G401 (cell line): ENCODE measurements around the gene TDRD15. TPM values are rescaled to one million over a fixed set of nuclear protein-coding genes. Genes with fewer than 3 reads are reported as not detected.
"Not testable (repeated sequence)": the region's sequence is repeated elsewhere in the genome, so short reads cannot be mapped to it uniquely, and the experiment has no call there.

Experiments used
- DNase-seq: peaks from one replicate; pipeline ENCODE4 v3.0.0-alpha.2; 2015; ENCODE audit warnings: low spot score
- in situ Hi-C: cut with HindIII; loops from 2 replicates; pipeline ENCODE4 v1.10.0; 2016; ENCODE audit warnings: low sequenced_read_pairs, mixed read lengths
- total RNA-seq: library from RNA; depleted of rRNA; stranded (reverse); fragments of >200 nt; shearing (Covaris generic); gene quantifications from 2 replicates; pipeline ENCODE4 v1.2.3, GENCODE V29; 2014

The TDRD15 gene
- total RNA-seq, 1 experiment from 2014 or later, result not detected

- in situ Hi-C loops, result no loop called here
- no peak for DNase-seq
These were observed 8.1 kb downstream of the TDRD15 start for GRCh38 chr2:21131861-21132260.

- no peak for DNase-seq
- in situ Hi-C loops, result no loop called here
These were observed 11.8 kb downstream of the TDRD15 start for GRCh38 chr2:21135585-21135984.

- no peak for DNase-seq
- in situ Hi-C loops, result no loop called here
These were observed 18.4 kb downstream of the TDRD15 start for GRCh38 chr2:21142149-21142548.

DNA sequence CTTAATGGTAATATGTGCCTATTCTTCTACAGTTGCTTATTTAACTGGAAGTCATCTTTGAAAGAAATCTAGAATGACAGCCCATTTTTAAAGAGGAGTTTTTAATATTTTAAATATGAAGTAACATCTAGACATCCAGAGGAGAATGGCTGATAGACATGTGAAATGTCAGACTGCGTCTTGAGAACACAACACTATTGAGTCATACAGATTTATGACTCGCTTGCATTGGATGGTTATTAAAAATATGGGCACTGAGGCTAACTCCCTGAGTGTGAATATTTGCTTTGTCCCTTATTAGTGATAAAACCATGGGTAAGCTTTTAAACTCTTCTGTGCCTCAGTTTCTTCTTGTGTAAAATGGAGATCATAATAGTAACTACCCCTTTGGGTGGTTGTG, 22.9 kb downstream of the TDRD15 start:
- no peak for DNase-seq
- in situ Hi-C loops, result no loop called here

DNA sequence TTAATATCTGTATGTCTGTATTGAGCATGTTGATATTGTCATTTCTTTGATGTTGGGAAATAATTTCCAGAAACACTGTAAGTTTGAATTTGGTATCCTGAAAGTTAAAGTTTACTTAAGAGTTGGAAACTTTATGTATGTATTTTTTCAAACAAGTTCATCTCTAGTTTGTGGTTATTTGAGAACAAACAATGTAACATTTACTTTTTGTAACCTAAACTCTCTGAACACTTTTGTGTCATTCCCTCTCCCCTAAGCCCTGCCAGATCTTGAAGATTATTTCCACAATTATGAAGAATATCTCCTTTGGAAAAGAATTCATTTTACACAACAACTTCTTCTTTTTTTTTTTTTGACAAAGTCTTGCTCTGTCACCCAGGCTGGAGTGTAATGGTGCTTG, 24.9 kb downstream of the TDRD15 start:
- in situ Hi-C loops, result no loop called here
- DNase-seq, result no peak

DNA sequence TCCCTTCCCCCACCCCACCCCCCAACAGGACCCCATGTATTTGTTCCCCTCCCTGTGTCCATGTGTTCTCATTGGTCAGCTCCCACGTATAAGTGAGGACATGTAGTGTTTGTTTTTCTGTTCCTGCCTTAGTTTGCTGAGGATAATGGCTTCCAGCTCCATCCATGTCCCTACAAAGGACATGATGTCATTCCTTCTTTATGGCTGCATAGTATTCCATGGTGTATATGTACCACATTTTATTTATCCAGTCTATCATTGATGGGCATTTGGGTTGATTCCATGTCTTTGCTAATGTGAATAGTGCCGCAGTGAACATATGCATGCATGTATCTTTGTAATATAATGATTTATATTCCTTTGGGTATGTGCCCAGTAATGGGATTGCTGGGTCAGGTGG, 27.5 kb downstream of the TDRD15 start:
- in situ Hi-C loops, DNase-seq: not testable (repeated sequence)

DNA sequence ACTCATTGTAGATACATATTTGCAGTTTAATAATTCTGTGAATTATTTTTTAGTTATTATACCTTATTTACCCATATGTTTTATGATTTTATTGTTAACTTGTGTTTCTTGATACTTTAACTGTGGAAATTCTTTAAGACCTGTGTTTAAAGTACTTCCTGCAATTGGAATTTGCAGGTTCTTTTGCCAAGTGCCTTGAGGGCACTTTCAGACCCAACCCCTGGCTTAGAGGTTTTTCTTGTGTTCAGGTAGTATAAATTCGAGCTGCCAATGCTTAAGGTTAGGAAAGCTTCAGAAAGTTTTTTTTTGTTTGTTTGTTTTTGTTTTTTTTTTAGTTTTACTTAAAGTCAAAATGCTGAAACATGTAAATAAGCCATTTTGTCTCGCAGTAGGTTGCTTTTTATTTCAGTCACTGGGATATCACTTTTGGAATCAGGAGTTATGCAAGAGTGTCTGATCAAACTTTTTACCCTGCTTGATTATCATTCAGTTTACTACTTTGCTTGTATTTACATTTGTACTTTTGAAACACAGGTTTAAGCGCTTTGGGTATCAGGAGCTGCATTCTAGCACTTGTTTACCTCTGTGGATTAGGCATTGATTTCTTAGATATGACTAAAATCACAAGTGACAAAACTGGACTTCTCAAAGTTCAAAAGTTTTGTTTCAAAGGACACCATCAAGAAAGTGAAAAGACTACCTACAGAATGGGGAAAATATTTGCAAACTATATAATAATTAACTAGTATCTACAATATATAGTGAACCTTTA, 31.8 kb downstream of the TDRD15 start:
- in situ Hi-C loops, result no loop called here

DNA sequence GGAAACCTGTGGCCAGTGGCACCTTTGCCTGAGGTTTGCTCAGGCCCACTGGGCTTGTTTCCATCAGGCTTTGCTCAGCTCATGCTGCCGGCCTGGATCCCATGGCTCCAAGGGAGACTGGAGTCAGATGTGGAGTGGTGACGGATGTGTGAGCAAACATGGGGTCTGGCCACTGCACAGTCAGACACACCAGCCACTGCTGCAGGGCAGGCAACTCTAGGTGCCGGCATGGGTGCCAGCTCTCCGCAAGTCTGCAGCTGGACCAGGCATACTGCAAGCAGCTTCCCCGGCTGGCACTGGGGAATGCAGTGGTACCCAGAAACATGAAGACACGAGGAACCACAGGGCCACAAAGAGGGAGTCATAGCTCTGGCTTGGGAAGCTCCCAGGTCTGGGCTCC, 37.4 kb downstream of the TDRD15 start:
- in situ Hi-C loops, result no loop called here
- DNase-seq, result no peak

More for the DNA sequence above, 31.8 kb downstream of the TDRD15 start:
- no peak for DNase-seq

GRCh38 chr2:21161832-21162614, 38.3 kb downstream of the TDRD15 start:
- in situ Hi-C loops, result no loop called here
- no peak for DNase-seq

GRCh38 chr2:21162615-21162878, 38.8 kb downstream of the TDRD15 start:
- in situ Hi-C loops, result no loop called here

GRCh38 chr2:21163213-21163612, 39.4 kb downstream of the TDRD15 start:
- in situ Hi-C loops, result no loop called here
- DNase-seq, result no peak

More at GRCh38 chr2:21162615-21162878, 38.8 kb downstream of the TDRD15 start:
- no peak for DNase-seq

DNA sequence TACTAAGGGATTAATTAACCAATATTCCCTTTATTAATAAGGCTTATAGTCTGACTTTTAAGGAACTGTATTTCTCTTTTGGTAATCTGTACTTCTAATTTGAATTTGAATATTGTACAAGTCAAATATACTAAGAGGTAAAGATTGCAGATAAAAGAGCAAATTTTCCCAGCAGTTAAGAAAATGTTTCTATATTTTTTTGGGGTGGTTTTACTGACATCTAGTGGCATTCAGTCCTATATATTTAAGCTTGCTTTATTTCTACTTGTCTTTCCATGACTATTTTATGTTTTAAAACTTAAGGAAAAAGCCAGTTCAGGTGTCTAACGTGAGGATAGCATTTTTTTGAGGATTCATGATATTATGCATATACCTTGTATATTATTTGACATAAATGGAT, 41.6 kb downstream of the TDRD15 start:
- in situ Hi-C loops, result no loop called here
- DNase-seq, result no peak

GRCh38 chr2:21175895-21176646, 52.3 kb downstream of the TDRD15 start:
- DNase-seq, result peak; percentile 13
- in situ Hi-C loops, result no loop called here

- DNase-seq, result no peak
- in situ Hi-C loops, result no loop called here
These were observed 58.2 kb downstream of the TDRD15 start for GRCh38 chr2:21181957-21182356.

DNA sequence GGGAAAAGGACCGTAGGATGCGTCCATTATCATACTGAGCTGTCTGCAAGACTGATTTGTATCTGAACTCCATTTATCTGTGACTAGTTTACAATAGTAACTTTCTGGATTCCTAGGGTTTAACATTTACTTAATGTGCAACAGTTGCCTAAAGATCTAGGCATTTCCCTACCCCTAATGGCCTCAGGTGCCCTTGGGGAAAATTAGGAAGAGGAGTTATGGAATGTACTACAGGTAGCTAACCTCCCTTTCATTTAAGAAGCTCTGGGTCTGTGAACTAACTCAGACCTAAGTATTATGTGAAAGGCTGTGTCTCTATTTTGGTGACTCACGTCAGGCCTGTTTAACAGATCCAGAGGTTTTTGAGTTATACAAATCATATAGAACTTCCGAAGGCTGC, 59.5 kb downstream of the TDRD15 start:
- in situ Hi-C loops, result no loop called here
- DNase-seq, result no peak

DNA sequence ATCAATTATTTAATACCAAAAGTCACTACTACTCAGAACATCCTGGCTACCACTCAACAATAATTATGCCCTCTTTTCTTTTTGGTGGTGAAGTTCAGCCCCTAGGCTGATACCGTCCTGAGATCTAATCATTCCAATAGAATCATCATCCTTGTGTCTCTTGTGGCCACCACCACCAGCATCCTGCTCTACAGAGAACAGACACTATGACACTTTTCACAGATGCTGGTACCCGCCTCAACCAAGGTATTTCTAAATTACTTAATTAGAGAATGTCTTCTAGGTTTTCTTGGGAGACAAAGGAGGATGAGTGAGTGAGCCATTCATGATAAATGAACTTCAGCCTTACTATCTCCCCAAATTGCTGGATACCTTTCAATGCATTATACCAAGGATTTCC, 60.0 kb downstream of the TDRD15 start:
- no peak for DNase-seq
- in situ Hi-C loops, result no loop called here

DNA sequence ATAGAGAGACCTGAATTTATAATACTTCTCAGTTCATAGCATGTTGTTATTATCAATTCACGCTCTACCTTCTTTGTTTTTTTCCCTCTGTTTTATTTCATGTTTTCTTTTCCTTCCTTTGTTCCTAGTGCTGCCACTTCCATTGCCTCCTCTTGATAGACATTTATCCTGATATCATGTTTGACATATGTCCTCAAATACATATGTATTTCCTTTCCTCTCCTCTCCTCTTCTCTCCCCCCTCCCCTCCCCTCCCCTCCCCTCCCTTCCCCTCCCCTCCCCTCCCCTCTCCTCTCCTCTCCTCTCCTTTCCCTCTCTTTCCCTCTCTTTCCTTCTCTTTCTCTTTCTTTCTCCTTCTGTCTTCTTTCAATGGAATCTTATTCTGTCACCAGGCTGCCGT, 67.8 kb downstream of the TDRD15 start:
- in situ Hi-C loops, result no loop called here
- no peak for DNase-seq
